Smooth muscle cell (in vitro differentiated cells): ENCODE measurements around the gene RUNDC1. TPM values are rescaled to one million over a fixed set of nuclear protein-coding genes. Genes with fewer than 3 reads are reported as not detected.

ENCODE experiments used
- DNase-seq: peaks from one replicate; lab custom pipeline; 2025; ENCODE audit not compliant: unreplicated experiment; lab: John Stamatoyannopoulos, UW
- H2AFZ ChIP-seq: fragments of 200-600 bp; sonication (generic); 2 replicates; pipeline ENCODE4 v1.6.0; 2016; ENCODE audit warnings: antibody characterized with exemption, low read depth, mild to moderate bottlenecking
- H3F3A ChIP-seq: fragments of 200-600 bp; sonication (generic); 2 replicates; pipeline ENCODE4 v1.6.0; 2017; ENCODE audit warnings: antibody characterized with exemption, low read depth
- H3K27ac ChIP-seq: fragments of 200-600 bp; sonication (generic); 2 replicates; pipeline ENCODE4 v1.5.1; 2016; ENCODE audit warnings: low read depth, mild to moderate bottlenecking
- H3K27me3 ChIP-seq: fragments of 200-600 bp; sonication (generic); 2 replicates; pipeline ENCODE4 v1.6.1; 2016; ENCODE audit warnings: low read depth, mild to moderate bottlenecking
- H3K36me3 ChIP-seq: fragments of 200-600 bp; sonication (generic); 2 replicates; pipeline ENCODE4 v1.5.1; 2016; ENCODE audit warnings: low read depth
- H3K4me1 ChIP-seq: fragments of 200-600 bp; sonication (generic); 2 replicates; pipeline ENCODE4 v1.5.1; 2016; ENCODE audit warnings: low read depth
- H3K4me2 ChIP-seq: fragments of 200-600 bp; sonication (generic); 2 replicates; pipeline ENCODE4 v1.6.0; 2016; ENCODE audit warnings: mild to moderate bottlenecking
- H3K4me3 ChIP-seq: fragments of 200-600 bp; sonication (generic); 2 replicates; pipeline ENCODE4 v1.5.1; 2016; ENCODE audit warnings: mild to moderate bottlenecking
- H3K79me2 ChIP-seq: fragments of 200-600 bp; sonication (generic); 2 replicates; pipeline ENCODE4 v1.6.0; 2016; ENCODE audit warnings: low read depth, mild to moderate bottlenecking
- H3K9ac ChIP-seq: fragments of 200-600 bp; sonication (generic); 2 replicates; pipeline ENCODE4 v1.6.0; 2016; ENCODE audit warnings: low read depth
- H3K9me3 ChIP-seq: fragments of 200-600 bp; sonication (generic); replicated peaks from 2 replicates; pipeline ENCODE4 v1.5.1; 2016; ENCODE audit warnings: low read depth
- H4K20me1 ChIP-seq: fragments of 200-600 bp; sonication (generic); 2 replicates; pipeline ENCODE4 v1.6.0; 2016; ENCODE audit warnings: low read depth
- WGBS: methylation state at CpG from one replicate; pipeline ENCODE4 v1.1.7; 2016; ENCODE audit warnings: low lambda C conversion rate; 5-methylcytosine and 5-hydroxymethylcytosine counted together
- polyA plus RNA-seq: library from polyadenylated mRNA; unstranded; fragments of >200 nt; fragmentation: Nextera tagmentation; extraction: Ambion mirVana; gene quantifications from 2 replicates; pipeline ENCODE4 v1.2.1, GENCODE V29; 2016
- total RNA-seq: library from RNA; depleted of rRNA; stranded (reverse); fragments of >200 nt; gene quantifications from 2 replicates; pipeline ENCODE4 v1.2.3, GENCODE V29; 2014
- TF ChIP-seq, protein P1 (sequence below): fragments of 200-600 bp; sonication (generic); IDR thresholded peaks from 2 replicates; pipeline ENCODE4 v1.5.1; 2017; ENCODE audit warnings: borderline replicate concordance, mild to moderate bottlenecking, antibody characterized with exemption; ENCODE audit not compliant: insufficient read depth, poor library complexity, severe bottlenecking

Gene RUNDC1
- total and polyA plus RNA-seq, 2 experiments from 2014 or later: 9.3 to 15.7 TPM

DNA sequence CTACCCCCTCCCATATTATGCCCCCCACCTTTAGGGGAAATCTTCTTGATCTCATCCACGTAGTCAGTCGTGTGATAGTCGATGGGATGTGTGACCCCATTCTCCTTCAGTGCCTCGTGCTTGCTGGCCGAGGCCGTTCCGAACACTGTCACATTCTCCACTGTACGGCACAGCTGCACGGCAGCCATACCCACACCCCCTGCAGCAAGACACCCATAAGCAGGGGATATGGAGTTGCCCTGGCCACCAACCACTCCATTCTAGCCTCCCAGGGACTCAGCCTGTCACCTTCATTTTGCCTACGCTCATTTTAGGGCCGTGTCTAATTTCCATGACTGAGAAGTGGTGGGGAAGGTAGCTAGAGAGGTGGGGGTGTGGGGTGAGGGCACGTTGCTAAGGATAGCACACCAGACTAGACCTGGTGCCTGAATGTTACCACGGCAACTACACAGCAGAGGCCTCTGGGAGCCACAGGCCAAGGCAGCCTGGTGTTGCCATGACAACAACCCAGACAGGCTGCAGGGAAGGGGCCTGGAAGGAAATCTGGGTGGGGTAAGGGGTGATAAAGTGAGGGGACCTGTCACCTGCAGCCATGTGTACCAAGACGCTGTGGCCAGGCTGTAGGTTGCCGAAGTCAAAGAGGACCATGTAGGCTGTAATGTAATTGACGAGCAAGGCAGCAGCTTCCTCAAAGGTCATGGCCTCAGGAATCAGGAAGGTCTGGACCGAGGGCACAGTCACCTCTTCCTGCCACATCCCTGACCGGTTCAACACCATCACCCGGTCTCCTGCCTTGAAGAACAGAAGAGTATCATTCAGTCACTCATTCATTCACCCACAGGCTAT, 37.9 kb downstream of the RUNDC1 start:
- H3K27me3 ChIP-seq: no peaks in the 10 kb centered on the region
- no peak overlapping the region for H3K27ac ChIP-seq
- H4K20me1 ChIP-seq: peaks cover 42% of the 10 kb centered on the region
- H3K4me3 ChIP-seq: no peak overlapping the region
- no peak overlapping the region for H3K4me2 ChIP-seq
- no peak overlapping the region for H3K9ac ChIP-seq
- no peak for DNase-seq
- peaks cover 6% of the 10 kb centered on the region for H3K4me1 ChIP-seq
- H3F3A ChIP-seq: peaks cover 5% of the 10 kb centered on the region
- WGBS: 87% methylated on average over 19 of the region's 19 CpGs
- H2AFZ ChIP-seq: no peak overlapping the region
- H3K9me3 ChIP-seq: no peaks in the 10 kb centered on the region
- H3K79me2 ChIP-seq: peaks cover 29% of the 10 kb centered on the region
- TF ChIP-seq, protein P1, sequence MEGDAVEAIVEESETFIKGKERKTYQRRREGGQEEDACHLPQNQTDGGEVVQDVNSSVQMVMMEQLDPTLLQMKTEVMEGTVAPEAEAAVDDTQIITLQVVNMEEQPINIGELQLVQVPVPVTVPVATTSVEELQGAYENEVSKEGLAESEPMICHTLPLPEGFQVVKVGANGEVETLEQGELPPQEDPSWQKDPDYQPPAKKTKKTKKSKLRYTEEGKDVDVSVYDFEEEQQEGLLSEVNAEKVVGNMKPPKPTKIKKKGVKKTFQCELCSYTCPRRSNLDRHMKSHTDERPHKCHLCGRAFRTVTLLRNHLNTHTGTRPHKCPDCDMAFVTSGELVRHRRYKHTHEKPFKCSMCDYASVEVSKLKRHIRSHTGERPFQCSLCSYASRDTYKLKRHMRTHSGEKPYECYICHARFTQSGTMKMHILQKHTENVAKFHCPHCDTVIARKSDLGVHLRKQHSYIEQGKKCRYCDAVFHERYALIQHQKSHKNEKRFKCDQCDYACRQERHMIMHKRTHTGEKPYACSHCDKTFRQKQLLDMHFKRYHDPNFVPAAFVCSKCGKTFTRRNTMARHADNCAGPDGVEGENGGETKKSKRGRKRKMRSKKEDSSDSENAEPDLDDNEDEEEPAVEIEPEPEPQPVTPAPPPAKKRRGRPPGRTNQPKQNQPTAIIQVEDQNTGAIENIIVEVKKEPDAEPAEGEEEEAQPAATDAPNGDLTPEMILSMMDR: no peak
- H3K36me3 ChIP-seq: no peaks in the 10 kb centered on the region

DNA sequence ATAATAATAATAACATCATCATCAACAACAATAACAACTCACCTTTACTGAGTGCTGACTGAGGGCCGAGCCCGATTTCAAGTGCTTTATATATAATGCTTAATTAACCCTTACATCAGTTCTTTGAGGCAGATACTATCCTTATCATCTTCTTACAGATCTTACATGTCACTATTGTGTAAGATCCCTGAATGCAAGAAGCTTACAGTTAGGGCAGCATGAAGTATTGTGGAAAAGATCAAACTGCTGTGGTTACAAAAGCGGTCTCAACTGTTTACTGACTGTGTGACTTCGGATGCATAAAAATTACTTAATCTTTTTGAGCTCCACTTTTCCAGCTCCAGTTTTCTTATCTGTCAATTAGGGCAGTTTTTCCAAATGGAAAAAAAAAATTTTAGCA, 38.6 kb downstream of the RUNDC1 start:
- H3K4me2 ChIP-seq: peak overlapping the region; percentile 100
- H2AFZ ChIP-seq: no peak overlapping the region
- no peaks in the 10 kb centered on the region for H3K36me3 ChIP-seq
- H3F3A ChIP-seq: peaks cover 5% of the 10 kb centered on the region
- H3K9ac ChIP-seq: no peak overlapping the region
- no peak overlapping the region for H3K27ac ChIP-seq
- H3K4me3 ChIP-seq: no peak overlapping the region
- H4K20me1 ChIP-seq: peaks cover 42% of the 10 kb centered on the region
- no peak for DNase-seq
- TF ChIP-seq, protein P1: no peak
- H3K79me2 ChIP-seq: peaks cover 29% of the 10 kb centered on the region
- H3K27me3 ChIP-seq: no peaks in the 10 kb centered on the region
- 71% methylated on average over 4 of the region's 4 CpGs for WGBS
- peaks cover 6% of the 10 kb centered on the region for H3K4me1 ChIP-seq
- no peaks in the 10 kb centered on the region for H3K9me3 ChIP-seq

DNA sequence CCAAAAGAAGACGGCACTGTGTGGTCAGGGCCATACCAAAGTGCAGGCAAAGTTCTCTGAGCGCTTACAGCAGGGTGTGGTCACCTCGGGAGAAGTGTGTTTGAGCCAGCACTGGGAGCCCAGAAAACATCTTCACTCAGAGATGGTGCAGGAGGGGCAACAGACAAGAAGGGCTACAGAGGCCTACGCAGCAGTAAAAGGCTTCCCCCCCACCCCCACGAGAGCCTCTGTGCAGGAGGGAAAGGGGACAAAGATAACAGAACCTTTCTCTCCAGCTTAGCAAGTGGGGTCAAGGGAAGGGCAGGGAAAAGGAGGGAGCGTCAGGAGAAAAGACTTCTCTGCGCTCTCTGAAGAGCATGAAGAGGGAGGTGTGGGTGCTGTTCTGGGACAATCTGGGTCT, 39.1 kb downstream of the RUNDC1 start:
- TF ChIP-seq, protein P1: no peak
- Histone ChIP-seq H3K27ac (peak overlapping the region; percentile 92), H2AFZ (no peak overlapping the region), H3K9ac (no peak overlapping the region), H3K9me3 (no peaks in the 10 kb centered on the region), H3F3A (peaks cover 8% of the 10 kb centered on the region), H4K20me1 (peaks cover 42% of the 10 kb centered on the region), H3K4me1 (peaks cover 6% of the 10 kb centered on the region), H3K27me3 (no peaks in the 10 kb centered on the region), H3K79me2 (peaks cover 29% of the 10 kb centered on the region), H3K4me2 (peak overlapping the region; percentile 100), H3K36me3 (no peaks in the 10 kb centered on the region), H3K4me3 (no peak overlapping the region)
- DNase-seq: no peak
- WGBS: 45% methylated on average over 7 of the region's 7 CpGs

DNA sequence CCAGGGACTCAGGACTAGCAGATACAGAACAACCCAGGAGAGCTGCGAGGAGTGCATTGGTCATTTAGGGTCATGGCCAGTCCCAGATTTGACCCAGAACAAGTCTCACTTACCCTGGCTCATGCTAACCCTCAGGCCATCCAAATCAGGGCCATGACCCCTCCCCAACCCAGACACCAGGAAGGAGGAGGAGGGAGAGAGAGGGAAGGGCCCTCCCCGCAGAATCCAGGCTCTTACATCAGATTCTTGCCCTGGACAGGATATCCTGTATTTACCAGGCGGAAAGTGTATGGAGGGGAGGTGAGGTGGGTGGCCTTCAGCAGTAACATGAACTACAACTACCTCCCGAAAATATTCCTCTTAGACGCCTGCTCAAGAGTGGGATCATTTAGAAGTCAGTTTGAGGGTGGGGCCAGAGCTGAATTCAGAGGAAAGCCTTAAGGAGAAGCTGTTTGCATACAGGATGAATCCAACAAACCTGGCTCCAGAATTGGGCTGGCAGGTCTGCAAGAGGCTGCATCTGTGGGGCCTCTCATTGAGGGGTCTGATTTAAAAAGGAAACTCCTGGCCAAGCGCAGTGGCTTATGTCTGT, 39.8 kb downstream of the RUNDC1 start:
- TF ChIP-seq, protein P1: no peak
- peak overlapping the region; percentile 99 for H3K4me3 ChIP-seq
- peaks cover 29% of the 10 kb centered on the region for H3K79me2 ChIP-seq

More for the DNA sequence above, 39.8 kb downstream of the RUNDC1 start:
- peaks cover 8% of the 10 kb centered on the region for H3F3A ChIP-seq
- no peak for DNase-seq
- H3K9ac ChIP-seq: peak overlapping the region; percentile 26
- H3K9me3 ChIP-seq: no peaks in the 10 kb centered on the region
- no peaks in the 10 kb centered on the region for H3K36me3 ChIP-seq
- H3K27me3 ChIP-seq: no peaks in the 10 kb centered on the region
- H3K4me2 ChIP-seq: peak overlapping the region; percentile 100
- H4K20me1 ChIP-seq: peaks cover 42% of the 10 kb centered on the region
- H2AFZ ChIP-seq: no peak overlapping the region
- WGBS: 45% methylated on average over 6 of the region's 6 CpGs
- H3K27ac ChIP-seq: peak overlapping the region; percentile 92
- peaks cover 6% of the 10 kb centered on the region for H3K4me1 ChIP-seq
